Measurements from ENCODE around the gene DUSP8. TPM values are rescaled to one million over a fixed set of nuclear protein-coding genes. Genes with fewer than 3 reads are reported as not detected.

DUSP8 gene
- total and polyA plus RNA-seq, 2 of the 8 experiments (the other 6 are each of a cell fraction or from before 2014, with no cell fraction given): 2.8 to 3.6 TPM

DNA sequence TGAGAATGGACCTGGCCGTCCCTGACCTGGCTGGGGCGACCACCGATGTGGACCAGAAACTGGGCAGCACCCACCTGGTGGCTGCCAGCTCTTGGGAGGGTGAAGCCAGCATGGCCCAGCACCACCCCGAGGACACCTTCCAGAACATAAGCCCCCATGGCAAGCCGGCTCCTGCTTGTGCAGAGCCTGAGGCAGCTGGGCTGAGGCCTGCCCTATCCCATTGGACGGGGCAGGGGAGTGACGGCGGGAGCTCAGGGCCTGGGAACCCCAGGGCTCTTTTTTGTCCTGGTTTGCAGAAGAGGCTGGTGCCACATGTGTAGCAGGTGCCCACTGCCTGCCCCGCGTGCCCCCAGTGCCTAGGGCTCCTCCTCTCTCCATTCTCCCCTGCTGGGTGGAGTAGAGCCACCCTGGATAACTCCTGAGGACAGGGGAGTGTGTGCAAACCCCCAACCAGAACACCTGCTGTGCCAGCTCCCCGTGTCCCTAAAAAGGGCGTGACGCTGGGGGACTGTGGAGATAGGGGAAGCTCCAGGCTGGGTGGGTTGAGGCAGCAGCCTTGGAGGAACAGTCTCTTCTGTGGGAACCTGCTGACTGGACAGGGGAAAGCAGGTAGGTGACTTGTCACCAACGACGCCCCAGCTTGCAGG is 11.9 kb downstream of the DUSP8 start (continued):
- no peak for TF ChIP-seq BRCA1 (IDR thresholded peaks at IDR 0.05; ENCODE audit: low read depth, low read length)
- no peak for TF ChIP-seq RFX5 (IDR thresholded peaks at IDR 0.05; ENCODE audit: borderline replicate concordance, low read depth, low read length)
- TF ChIP-seq TBP (IDR thresholded peaks at IDR 0.05; ENCODE audit: low read depth, low read length): no peak
- no peak for TF ChIP-seq KDM5A (IDR thresholded peaks at IDR 0.05; ENCODE audit: low read length)
- TF ChIP-seq RXRA (IDR thresholded peaks at IDR 0.05; ENCODE audit: insufficient read depth, low read depth, low read length): no peak
- no peak for TF ChIP-seq CTBP2 (IDR thresholded peaks at IDR 0.05; ENCODE audit: borderline replicate concordance, insufficient read depth, insufficient read length, low read length)
- TF ChIP-seq SIN3A (conservative IDR thresholded peaks at IDR 0.05 in 1 of 2, IDR thresholded peaks at IDR 0.05 in 1 of 2; ENCODE audit: low read depth in 1 of 2, low read length in 2 of 2): no peak
- no peak for TF ChIP-seq KDM1A (IDR thresholded peaks at IDR 0.05; ENCODE audit: borderline replicate concordance, low read length)
